ENCODE measurements around the gene ZNF853.

DNA sequence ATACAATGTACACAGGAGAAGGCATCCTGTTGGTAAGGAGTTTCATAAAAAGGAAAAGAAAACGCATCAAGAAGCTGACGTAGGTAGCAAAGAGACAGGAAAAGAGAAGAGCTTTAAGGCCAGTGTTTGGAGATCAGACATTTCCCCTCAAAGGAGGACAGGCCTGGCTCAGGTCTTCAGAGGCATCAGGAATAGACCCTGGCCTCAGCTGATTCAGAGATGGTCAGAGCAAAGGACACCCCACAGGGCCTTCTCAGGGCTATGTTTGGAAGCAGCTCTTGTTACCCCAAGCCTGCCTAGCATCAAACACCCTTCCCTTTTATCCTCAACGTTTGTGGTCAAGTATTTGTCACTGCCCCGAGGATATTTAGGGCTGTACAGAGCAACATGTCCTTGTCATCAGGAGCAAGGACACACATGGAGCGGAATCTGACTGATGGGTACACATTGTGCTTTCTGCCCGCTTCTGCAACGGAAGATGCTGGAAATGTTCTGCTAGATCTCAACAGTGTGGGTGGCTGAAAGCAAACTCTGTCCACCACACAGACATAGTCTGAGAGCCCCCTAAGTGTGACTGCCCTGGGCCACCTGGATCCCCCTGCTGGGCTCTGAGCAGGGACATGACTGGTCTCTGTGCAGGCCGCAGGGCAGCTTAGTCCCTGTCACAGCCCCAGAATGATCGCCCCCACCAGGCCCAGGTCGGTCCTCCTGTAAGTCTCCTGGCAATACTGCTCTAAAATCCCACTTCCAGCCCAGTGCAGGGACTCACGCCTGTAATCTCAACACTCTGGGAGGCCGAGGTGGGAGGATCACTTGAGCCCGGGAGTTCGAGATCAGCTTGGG lies 39.2 kb upstream of the ZNF853 start:
- TF ChIP-seq TAF1 (IDR thresholded peaks at IDR 0.05; ENCODE audit: borderline replicate concordance, insufficient read depth, low read length) (no peak), REST (IDR thresholded peaks at IDR 0.05; ENCODE audit: insufficient read depth in 1 of 2, low read depth in 2 of 2, low read length in 2 of 2) (no peak), POLR2AphosphoS5 (IDR thresholded peaks at IDR 0.05; ENCODE audit: low read depth, low read length) (no peak)

Data from PFSK-1 (cell line).